ENCODE data around the gene PTGDS. TPM values are rescaled to one million over a fixed set of nuclear protein-coding genes. Genes with fewer than 3 reads are reported as not detected.

PTGDS gene
- total and polyA plus RNA-seq, 10 of the 15 experiments (the other 5 are each of a cell fraction or from before 2014, with no cell fraction given): not detected

- no peak overlapping the region for H3K27ac ChIP-seq (ENCODE audit: control insufficient read depth, insufficient read depth)
- ChIA-PET SMC1A (ENCODE audit: uncharacterized antibody, unreplicated experiment) (no interaction called here), POLR2A (no interaction called here), CTCF (interaction anchor here (2.0 kb wide), 1 partner anchor 58 kb away, joined by 5 read pairs; no protein-coding TSS in a partner anchor), RAD21 (ENCODE audit: unreplicated experiment) (no interaction called here)
- no peak overlapping the region for H2AFZ ChIP-seq (ENCODE audit: control insufficient read depth, low read depth, low read length)
- no peak overlapping the region for H3K9ac ChIP-seq (ENCODE audit: control insufficient read depth, insufficient read depth, low read length)
- in situ Hi-C loops (cut with MboI) (no loop called here), intact Hi-C loops (cut with micrococcal nuclease; ENCODE audit: unreplicated experiment) (no loop called here)
- no peak for DNase-seq (ENCODE audit: low read depth, low spot score)
- FAIRE-seq: no peak
- no peak overlapping the region for H3K4me3 ChIP-seq
- BruUV-seq (replicated peaks): no TSS peak
- no peaks in the 10 kb centered on the region for H3K36me3 ChIP-seq (ENCODE audit: control insufficient read depth in 2 of 2, insufficient read depth in 2 of 2, low read length in 1 of 2)
- H3K79me2 ChIP-seq (ENCODE audit: control insufficient read depth, insufficient read depth, low read length): no peaks in the 10 kb centered on the region
- no peak for ATAC-seq
- no peak overlapping the region for H3K4me2 ChIP-seq (ENCODE audit: control insufficient read depth, insufficient read depth)
- H3K9me3 ChIP-seq (replicated peaks; ENCODE audit: control insufficient read depth, insufficient read depth, low read length): no peaks in the 10 kb centered on the region
- no peaks in the 10 kb centered on the region for H4K20me1 ChIP-seq (ENCODE audit: control insufficient read depth, insufficient read depth)
- WGBS (ENCODE audit: insufficient coverage, insufficient replicate concordance, low lambda C conversion rate, missing lambda C conversion rate): 15% methylated on average over 14 of the region's 14 CpGs
- no peaks in the 10 kb centered on the region for H3K4me1 ChIP-seq (ENCODE audit: control insufficient read depth, insufficient read depth, low read length)
- no peaks in the 10 kb centered on the region; a peak in 1 of 4 replicates for H3K27me3 ChIP-seq (replicated peaks in 1 of 2; ENCODE audit: control insufficient read depth in 2 of 2, insufficient read depth in 2 of 2, low read length in 1 of 2)
- TF ChIP-seq POLR2AphosphoS5 (IDR thresholded peaks at IDR 0.05; ENCODE audit: low read length) (no peak), FOXK2 (IDR thresholded peaks at IDR 0.05) (no peak), ATF7 (IDR thresholded peaks at IDR 0.05; ENCODE audit: low read depth) (no peak), RB1 (IDR thresholded peaks at IDR 0.05; ENCODE audit: borderline replicate concordance) (no peak), GATAD2B (conservative IDR thresholded peaks at IDR 0.05; ENCODE audit: low read depth) (no peak), RFX5 (IDR thresholded peaks at IDR 0.05; ENCODE audit: low read depth, low read length) (no peak), SPI1 (IDR thresholded peaks at IDR 0.05; ENCODE audit: borderline replicate concordance, insufficient read depth, low read depth, low read length) (no peak), ZNF384 (IDR thresholded peaks at IDR 0.05; ENCODE audit: borderline replicate concordance, low read depth, low read length) (no peak)
- TF ChIP-seq, protein P1, sequence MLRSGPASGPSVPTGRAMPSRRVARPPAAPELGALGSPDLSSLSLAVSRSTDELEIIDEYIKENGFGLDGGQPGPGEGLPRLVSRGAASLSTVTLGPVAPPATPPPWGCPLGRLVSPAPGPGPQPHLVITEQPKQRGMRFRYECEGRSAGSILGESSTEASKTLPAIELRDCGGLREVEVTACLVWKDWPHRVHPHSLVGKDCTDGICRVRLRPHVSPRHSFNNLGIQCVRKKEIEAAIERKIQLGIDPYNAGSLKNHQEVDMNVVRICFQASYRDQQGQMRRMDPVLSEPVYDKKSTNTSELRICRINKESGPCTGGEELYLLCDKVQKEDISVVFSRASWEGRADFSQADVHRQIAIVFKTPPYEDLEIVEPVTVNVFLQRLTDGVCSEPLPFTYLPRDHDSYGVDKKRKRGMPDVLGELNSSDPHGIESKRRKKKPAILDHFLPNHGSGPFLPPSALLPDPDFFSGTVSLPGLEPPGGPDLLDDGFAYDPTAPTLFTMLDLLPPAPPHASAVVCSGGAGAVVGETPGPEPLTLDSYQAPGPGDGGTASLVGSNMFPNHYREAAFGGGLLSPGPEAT (IDR thresholded peaks at IDR 0.05; ENCODE audit: low read depth): no peak
- TF ChIP-seq, protein P2, sequence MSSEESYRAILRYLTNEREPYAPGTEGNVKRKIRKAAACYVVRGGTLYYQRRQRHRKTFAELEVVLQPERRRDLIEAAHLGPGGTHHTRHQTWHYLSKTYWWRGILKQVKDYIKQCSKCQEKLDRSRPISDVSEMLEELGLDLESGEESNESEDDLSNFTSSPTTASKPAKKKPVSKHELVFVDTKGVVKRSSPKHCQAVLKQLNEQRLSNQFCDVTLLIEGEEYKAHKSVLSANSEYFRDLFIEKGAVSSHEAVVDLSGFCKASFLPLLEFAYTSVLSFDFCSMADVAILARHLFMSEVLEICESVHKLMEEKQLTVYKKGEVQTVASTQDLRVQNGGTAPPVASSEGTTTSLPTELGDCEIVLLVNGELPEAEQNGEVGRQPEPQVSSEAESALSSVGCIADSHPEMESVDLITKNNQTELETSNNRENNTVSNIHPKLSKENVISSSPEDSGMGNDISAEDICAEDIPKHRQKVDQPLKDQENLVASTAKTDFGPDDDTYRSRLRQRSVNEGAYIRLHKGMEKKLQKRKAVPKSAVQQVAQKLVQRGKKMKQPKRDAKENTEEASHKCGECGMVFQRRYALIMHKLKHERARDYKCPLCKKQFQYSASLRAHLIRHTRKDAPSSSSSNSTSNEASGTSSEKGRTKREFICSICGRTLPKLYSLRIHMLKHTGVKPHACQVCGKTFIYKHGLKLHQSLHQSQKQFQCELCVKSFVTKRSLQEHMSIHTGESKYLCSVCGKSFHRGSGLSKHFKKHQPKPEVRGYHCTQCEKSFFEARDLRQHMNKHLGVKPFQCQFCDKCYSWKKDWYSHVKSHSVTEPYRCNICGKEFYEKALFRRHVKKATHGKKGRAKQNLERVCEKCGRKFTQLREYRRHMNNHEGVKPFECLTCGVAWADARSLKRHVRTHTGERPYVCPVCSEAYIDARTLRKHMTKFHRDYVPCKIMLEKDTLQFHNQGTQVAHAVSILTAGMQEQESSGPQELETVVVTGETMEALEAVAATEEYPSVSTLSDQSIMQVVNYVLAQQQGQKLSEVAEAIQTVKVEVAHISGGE (CRISPR knock-in tag; IDR thresholded peaks at IDR 0.05): no peak
- TF ChIP-seq, protein P3, sequence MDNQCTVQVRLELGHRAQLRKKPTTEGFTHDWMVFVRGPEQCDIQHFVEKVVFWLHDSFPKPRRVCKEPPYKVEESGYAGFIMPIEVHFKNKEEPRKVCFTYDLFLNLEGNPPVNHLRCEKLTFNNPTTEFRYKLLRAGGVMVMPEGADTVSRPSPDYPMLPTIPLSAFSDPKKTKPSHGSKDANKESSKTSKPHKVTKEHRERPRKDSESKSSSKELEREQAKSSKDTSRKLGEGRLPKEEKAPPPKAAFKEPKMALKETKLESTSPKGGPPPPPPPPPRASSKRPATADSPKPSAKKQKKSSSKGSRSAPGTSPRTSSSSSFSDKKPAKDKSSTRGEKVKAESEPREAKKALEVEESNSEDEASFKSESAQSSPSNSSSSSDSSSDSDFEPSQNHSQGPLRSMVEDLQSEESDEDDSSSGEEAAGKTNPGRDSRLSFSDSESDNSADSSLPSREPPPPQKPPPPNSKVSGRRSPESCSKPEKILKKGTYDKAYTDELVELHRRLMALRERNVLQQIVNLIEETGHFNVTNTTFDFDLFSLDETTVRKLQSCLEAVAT (IDR thresholded peaks at IDR 0.05): no peak
- TF ChIP-seq, protein P4, sequence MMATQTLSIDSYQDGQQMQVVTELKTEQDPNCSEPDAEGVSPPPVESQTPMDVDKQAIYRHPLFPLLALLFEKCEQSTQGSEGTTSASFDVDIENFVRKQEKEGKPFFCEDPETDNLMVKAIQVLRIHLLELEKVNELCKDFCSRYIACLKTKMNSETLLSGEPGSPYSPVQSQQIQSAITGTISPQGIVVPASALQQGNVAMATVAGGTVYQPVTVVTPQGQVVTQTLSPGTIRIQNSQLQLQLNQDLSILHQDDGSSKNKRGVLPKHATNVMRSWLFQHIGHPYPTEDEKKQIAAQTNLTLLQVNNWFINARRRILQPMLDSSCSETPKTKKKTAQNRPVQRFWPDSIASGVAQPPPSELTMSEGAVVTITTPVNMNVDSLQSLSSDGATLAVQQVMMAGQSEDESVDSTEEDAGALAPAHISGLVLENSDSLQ (IDR thresholded peaks at IDR 0.05): no peak
- TF ChIP-seq, protein P5, sequence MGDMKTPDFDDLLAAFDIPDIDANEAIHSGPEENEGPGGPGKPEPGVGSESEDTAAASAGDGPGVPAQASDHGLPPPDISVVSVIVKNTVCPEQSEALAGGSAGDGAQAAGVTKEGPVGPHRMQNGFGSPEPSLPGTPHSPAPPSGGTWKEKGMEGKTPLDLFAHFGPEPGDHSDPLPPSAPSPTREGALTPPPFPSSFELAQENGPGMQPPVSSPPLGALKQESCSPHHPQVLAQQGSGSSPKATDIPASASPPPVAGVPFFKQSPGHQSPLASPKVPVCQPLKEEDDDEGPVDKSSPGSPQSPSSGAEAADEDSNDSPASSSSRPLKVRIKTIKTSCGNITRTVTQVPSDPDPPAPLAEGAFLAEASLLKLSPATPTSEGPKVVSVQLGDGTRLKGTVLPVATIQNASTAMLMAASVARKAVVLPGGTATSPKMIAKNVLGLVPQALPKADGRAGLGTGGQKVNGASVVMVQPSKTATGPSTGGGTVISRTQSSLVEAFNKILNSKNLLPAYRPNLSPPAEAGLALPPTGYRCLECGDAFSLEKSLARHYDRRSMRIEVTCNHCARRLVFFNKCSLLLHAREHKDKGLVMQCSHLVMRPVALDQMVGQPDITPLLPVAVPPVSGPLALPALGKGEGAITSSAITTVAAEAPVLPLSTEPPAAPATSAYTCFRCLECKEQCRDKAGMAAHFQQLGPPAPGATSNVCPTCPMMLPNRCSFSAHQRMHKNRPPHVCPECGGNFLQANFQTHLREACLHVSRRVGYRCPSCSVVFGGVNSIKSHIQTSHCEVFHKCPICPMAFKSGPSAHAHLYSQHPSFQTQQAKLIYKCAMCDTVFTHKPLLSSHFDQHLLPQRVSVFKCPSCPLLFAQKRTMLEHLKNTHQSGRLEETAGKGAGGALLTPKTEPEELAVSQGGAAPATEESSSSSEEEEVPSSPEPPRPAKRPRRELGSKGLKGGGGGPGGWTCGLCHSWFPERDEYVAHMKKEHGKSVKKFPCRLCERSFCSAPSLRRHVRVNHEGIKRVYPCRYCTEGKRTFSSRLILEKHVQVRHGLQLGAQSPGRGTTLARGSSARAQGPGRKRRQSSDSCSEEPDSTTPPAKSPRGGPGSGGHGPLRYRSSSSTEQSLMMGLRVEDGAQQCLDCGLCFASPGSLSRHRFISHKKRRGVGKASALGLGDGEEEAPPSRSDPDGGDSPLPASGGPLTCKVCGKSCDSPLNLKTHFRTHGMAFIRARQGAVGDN (IDR thresholded peaks at IDR 0.05): no peak
Observed at GRCh38 chr9:136971746-136972145, 5.6 kb upstream of the PTGDS start.
